Measurements from ENCODE around the gene PML.

Gene PML

DNA sequence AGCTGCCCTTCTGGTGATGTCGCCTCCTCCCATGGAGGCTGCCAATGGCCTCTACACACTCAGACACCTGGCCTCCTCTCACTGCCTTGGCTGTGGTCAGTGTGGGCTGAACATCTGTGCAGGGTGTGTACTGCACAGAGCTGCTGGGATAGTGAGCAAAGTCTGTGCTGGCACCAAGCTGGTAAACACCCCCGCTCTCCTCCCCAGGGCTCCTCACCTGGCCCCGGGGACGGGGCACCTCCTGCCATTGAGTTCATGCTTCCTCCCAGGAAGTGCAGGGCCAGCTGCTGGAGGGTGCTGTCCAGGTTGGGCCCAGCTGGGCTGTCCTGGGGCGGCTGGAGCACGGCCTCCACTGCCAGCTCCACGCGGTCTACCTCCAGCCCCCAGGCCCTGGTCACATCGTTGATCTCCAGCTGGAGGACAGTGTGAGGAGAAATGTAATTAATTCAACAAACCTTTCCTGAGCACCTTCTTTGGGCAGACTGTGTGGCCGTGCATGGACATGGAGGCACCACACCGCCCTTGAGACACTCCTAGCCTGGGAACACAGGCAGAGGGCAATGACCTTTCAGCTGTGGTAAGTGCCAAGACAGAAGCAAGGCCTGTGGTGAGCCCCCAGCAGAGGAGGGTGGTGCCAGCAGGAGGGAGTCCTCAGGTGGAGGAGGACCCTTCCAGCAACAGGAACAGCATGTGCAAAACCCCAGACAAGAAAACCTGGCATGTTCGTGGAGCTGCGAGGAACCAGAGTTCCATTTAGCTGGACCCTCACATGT is 9.2 kb upstream of the PML start:
- DNase-seq (ENCODE audit: low read depth): no peak

DNA sequence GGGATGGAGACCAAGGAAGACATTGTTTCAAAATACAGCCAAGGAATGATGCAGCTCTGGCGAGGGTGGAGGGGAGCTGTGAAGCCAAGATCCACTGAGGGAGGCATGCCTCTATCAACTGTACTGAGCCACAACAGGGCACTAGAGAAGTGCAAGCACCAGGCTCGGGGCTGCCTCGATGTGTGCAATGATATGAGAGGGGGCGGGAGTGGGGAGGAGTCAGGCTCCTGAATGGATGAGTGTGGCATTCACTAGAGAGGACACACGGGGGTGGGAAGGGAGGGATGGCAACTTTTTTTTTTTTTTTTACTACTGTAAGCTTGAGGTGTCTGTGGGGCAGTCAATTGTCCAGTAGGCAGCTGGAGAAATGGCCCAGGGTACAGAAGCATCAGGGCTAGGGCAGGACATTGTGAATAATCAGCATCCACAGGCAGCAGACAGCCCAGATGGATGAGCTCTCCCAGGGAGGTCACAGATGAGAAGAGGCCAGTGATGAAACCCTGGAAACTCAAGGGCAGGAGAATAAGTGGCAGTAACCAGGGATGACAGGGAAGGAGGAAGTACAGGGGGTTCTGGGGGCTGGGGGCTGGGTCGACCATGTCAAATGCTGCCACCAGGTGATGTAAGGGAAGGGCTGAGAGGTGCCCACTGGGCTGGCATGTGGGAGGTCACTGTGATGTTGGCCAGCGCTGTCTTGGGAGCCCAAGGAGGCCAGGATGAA is 8.3 kb upstream of the PML start:
- DNase-seq (ENCODE audit: low read depth): no peak

DNA sequence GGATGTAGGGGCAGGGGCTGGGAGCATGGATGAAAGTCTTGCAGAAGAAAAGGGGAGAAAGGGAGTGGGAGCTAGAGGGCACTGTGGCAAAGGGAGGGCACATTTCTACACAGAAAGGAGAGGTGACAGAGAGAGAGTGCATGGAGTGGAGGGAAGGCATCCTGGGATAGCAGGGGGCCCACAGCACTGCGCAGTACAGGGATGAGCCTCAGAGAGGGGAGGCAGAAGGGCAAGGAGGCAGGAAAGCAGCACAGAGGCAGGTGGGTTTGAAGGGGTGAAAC is 7.8 kb upstream of the PML start:
- DNase-seq (ENCODE audit: low read depth): no peak

DNA sequence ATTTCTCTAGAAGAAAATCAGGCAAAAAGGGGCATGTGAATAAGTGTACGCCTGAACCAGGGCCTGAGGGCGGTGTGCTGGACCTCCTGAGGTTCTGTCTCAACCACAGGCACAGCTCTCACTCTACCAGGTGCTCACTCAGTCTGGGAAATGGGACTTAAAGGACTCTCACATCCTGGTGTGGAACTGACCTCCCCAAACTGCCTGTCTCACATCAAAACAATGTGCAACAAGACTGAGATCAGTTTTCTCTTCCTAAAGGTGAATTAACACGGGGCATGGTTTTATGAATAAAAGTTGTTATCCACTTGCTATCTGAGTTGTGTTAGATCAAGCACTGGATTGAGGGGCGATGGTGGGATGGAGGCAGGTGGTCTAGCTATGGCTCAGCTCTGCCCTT is 7.3 kb upstream of the PML start:
- no peak for DNase-seq (ENCODE audit: low read depth)

DNA sequence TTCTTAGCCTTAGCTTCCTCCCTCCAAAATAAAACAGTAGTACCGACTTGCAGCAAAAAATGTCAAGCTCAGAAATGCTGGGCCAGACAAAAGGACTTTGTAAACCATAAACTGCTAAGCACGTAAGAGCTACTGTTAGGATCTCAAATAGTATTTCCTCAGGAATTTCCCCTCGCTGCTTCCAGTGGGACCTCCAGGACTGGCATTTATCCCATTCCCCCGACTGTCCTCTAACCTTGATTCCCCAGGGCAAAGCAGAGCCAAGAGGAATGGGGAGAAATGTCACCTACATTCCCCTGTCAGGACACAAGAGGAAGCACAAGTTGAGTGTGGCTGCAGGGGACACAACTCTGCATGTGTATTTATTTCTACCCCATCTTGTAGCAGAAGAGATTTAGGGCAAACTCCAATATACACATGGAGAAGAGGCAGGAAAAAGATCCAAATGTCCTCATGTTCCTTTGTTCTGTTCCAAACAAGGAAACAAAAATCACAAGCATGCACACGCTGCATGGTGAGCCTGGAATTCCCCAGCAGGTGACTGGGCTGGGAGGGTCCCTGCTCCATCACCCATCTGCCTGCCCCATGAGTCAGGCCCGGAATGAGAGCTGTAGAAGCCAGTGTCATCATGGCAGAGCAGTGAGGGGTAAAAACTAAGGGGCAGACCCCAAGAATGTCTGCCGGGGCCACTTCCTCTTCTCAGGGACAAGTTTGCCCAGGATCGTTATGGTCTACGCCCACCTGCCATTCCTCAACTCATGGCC is 6.7 kb upstream of the PML start:
- no peak for DNase-seq (ENCODE audit: low read depth)

DNA sequence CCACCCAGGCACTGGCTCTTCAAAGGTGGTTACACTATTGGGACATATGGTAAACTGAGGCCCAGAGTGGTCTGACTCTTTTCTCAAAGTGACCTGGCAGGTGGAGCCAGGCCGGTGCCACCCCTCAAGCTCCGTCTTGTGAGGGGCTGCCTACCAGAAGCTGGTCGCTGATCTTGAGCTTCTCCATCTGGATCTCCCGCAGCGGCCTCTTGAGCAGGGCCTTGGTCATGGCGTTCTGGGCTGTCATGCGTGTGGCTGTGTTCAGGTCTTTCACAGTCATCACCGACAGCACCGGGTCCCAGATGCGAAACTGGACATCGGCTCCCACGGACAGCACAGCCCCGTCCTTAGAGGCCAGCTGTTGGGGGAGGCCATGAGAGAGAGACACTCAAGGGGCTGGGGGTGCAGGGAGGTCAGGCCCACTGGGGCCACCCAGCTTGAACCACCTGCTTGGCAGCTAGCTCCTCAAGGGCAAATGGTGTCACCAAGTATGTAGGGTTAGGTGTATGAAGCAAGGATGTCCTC is 6.0 kb upstream of the PML start:
- no peak for DNase-seq (ENCODE audit: low read depth)

DNA sequence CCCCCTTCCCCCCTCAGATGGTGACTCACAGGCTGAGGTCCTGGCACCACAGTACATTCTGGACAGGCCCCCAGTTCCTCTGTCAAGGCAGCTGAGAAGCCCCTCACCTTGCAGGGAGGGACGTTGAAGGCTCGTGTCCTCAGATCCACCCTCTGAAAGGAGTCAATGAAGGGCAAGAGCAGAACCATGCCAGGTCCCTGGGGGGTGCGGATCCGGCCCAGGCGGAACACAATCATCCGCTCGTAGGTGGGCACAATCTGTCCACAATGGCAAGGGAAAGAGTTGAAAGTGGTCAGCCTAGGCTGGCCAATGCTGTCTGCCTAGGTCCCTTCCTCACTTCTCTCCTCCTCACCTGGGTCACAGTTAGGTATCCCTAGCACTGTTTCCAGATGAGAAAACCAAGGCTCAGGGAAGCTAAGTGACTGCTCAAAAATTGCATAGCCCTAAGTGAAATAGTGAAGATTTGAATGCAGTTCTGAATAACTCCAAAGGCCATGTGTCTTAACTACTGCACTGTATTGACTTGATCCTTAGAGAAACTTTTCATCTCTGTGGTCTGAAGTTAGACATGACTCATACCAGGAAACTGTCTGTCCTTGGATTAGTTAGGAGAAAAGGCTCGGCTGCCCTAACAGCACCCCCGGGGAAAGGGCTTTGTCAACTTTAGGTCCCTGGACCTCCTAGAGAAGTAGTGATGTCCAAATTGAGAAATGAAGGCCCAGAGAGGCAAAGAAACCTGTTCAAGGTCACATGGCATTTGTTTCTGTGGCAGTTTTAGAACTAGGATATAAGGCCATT is 5.3 kb upstream of the PML start:
- DNase-seq (ENCODE audit: low read depth): peak; percentile 52

DNA sequence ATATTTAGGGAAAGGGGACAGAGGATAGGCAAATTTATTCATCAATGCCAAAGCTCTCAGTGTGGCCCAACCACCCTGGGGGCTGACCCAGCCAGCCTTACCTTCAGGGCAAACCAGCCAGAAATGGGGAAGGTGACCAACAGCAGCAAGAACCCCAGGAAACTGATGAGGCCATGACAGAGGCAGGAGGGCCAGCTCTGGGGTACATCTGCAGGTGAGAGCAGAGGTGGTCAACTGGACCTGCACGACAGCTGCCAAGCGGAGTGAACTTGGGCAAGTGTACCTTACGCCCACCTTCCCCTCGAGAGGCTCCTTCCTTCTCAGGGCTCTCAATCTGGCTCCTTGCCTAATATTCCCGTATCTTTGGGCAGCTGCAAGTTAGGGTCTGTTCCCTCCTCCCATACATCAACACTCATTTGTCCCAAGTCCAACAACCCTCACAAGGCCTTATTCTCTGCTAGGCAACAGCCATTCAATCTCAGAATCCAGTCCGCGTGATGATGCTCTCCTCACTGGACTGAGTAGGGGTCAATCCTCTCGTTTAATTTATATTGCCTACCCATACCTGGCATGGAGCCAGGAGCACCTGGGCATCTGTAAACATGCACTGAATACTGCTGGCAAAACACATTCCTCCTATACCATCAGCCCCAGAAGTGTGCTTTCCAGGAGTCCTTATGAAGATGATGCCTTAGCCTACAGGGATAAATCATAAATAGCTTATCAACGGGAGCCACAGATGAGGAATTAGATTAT is 4.1 kb upstream of the PML start:
- DNase-seq (ENCODE audit: low read depth): no peak

DNA sequence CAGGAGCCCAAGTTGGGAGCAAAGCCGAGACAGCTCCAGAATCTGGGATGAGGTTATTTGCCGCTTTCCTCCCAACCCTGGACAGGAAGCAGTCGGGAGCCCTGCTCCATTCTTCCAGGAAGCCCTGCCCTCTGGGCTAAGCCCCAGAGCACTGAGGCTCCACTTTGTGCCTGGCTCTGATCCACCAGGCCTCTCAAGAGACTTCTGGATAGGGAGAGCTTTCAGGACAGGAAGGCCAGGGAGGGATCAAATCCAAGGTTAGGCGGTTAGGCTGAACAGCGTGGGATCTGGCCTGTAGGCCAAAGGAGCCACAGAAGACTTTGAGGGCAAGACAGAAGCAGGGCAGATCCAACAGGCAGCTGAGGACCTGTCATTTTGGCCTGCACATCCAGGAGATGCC is 3.3 kb upstream of the PML start:
- DNase-seq (ENCODE audit: low read depth): peak; percentile 55

DNA sequence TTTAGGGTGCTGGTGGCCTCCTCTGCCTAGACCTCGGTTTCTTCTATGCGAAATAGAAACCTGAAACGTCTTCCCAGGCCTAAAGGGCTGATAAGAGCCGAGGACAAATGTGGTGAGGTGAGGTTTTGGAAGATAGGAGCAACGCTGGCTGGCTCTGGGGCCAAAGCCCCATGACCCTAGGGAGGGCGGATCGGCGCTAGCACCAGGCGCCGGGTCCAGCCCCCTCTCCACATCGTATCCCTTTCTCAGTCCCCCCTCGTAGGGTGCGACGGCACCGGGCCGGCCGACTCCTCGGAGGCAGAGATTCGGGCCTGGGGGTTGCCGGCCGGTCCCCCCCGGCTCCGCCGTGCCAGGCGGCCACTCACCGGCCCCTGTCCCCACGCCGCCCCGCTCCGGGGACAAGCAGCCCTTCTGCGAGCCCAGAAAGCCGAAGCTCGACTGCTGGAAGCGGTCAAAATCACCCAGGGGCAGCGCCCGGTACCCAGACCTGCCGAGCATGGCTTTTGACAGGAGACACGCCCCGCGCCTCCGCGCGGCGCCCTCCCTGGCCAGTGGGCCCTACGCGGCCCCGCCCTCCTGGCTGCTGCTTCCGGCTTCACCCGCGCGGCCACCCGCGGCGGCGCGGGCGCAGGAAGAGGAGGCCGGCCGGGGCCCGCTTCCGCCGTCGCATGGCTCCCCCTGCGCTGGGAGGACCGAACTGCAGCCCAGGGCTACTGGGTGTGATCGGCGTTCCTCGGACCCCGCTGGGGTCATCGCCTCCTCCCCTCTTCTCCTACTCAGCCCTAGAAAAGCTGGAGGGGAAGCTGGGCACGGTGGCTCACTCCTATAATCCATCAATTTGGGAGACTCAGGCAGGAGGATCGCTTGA is 2.6 kb upstream of the PML start, which contains the start of gene STOML1:
Gene STOML1, minus strand, starts transcription at position 570 of the 868 bp plus-strand sequence. Its CDS starts 72 bp downstream, at position 498.
- DNase-seq (ENCODE audit: low read depth): peak; percentile 85

DNA sequence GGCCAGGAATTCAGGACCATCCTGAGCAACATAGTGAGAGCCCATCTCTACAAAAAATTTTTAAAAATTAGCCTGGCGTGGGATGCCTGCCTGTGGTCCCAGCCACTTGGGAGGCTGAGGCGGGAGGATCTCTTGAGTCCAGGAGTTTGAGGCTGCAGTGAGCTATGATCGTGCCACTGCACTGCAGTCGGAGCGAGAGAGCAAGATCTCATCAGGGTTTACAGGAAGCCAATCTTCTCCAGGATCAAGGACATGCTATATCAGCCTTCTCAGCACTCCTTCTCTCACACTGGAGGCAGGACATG is 2.0 kb upstream of the PML start:
- no peak for DNase-seq (ENCODE audit: low read depth)

DNA sequence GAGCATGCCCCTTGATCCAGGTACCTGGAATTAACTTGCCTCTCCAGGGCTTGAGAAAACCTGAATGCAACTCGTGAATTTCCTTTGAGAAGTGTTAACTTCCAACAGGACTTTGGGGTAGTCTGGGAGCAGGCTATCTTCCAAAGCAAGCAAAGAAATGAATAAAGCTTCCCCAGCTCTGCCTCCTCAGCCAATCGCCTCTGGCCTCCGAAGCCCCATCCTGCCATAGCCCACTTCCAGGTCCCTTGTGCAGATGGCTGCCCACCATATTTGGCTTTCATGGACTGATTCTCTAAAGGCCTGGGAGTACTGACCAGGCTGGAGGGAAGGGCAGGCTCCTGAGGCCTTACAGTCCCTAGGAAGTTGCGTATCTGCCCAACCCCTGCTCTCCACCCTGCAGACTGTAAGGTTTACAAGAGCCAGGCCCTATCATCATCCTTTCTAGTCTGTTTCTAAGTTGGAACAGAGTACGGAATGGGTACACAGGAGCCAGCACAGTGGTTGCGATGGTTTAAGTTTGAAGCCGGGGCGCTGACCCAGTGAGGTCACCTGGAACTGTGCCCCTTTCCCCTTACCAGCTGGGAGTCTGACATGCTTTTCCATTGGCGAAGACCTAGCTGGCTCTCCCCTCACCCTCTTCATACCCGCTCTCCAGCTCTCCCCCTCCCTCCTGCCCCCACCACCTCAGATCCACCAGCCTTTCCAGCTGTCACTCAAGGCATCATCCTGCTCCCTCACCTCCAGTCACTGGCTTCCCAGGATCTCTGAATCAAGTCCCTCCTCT is 1.1 kb upstream of the PML start:
- no peak for DNase-seq (ENCODE audit: low read depth)

DNA sequence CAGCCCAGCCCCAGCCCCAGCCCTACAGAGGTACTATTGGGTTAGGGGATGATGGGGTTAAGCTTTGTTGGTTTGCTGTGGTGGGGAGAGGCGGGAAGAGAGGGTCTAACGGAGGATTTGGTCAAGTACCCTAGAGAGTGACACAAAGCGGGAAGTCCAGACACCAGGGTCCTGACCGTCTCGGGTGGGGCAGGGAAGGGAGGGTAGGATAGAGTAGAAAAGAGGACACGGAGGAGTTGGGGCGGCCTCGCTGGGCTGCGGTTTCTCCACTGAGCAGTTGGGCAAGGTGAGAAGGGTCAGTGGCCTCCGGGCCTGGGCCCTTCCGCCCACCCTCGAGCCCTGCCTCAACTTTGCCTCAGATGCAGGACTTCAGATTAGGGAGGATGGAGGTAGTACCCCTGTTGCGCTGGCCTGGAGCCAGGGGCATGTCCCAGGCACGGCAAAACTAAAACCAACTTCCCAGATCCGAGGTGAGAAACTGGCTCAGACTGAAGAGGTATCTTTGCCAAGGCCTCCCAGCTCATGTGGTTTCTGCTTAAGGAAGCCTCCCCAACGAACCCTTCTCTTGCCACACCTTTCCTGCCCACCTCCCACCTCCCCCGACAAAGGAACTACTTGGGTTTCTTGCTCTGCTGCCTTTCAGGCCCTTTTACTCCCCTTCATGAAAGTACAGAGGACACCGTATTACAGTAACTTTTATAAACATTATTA is 551 bp downstream of the PML start:
- no peak for DNase-seq (ENCODE audit: low read depth)

DNA sequence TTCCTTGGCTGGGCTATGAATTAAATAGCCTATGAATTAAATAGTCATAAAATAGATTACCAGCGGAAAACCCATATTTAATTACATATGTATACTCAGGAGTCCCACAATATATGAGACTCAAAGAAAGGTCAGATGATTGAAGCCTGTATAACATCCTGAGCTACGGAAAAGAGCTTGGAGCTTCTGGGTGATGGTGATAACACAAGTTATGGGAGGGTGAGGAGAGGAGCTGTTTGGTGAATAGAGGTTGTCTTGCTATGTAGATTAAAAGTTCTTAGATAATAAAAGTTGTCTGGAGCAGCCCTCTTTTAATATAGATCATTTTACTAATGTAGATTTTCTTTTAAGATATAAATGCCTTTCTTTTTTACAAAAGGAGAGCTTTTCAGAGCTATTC is 1.8 kb downstream of the PML start:
- no peak for DNase-seq (ENCODE audit: low read depth)

DNA sequence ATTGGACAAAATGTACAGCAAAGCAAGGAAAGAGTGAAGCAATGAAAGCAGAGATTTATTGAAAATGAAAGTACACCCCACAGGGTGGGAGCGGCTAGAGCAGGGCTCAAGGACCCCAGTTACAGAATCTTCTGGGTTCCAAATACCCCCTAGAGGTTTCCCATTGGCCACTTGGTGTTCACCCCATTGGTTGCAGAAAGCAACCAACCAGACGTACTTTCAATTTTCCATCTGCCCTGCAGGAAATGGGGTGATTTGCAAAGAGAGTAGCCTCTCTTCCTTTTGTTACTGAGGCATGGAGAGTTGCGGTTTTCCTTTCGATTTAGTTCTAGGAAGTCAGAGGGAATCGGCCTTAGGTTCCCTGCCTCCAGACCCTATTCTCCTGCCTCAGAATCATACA is 2.4 kb downstream of the PML start:
- peak; percentile 51 for DNase-seq (ENCODE audit: low read depth)

DNA sequence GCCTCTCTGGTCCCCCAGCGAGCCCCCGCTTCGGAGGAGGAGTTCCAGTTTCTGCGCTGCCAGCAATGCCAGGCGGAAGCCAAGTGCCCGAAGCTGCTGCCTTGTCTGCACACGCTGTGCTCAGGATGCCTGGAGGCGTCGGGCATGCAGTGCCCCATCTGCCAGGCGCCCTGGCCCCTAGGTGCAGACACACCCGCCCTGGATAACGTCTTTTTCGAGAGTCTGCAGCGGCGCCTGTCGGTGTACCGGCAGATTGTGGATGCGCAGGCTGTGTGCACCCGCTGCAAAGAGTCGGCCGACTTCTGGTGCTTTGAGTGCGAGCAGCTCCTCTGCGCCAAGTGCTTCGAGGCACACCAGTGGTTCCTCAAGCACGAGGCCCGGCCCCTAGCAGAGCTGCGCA is 3.5 kb downstream of the PML start:
- DNase-seq (ENCODE audit: low read depth): no peak

DNA sequence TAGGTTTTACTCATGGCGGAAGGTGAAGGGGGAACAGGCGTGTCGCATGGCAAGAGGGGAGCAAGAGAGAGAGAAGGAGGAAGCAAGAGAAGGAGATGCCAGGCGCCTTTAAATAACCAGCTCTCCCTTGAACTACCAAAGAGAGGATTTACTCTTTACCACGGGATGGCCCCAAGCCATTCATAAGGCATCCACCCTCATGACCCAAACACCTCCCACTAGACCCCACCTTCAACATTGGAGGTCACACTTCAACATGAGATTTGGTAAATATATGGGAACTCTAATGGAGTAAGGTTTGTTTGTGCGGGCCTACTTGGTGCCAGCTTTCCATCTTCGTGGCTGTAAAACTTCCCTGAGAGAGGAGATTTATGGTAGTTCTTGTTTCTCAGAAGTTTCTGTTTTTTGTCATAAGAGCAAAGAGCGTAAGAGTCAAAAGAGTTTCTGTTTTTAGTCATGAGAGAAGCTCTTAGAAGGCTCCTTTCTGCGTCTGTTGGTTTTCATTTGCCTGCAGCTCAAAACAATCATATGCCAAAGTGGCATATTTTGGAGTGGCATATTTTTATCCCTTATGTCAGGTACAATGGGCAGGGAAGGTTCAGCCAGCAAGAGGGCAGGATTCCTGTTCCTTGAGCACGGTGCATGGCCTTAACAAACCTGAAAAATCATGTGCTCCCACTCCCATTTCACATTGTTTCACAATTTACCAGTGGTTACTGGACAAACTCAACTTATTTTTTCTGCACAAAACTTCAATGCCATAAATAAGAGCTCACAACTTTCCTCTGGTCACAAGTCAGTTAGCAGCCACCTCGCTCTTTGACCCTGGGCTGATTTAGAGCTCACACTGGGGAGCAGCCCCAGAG is 12.5 kb downstream of the PML start:
- no peak for DNase-seq (ENCODE audit: low read depth)

DNA sequence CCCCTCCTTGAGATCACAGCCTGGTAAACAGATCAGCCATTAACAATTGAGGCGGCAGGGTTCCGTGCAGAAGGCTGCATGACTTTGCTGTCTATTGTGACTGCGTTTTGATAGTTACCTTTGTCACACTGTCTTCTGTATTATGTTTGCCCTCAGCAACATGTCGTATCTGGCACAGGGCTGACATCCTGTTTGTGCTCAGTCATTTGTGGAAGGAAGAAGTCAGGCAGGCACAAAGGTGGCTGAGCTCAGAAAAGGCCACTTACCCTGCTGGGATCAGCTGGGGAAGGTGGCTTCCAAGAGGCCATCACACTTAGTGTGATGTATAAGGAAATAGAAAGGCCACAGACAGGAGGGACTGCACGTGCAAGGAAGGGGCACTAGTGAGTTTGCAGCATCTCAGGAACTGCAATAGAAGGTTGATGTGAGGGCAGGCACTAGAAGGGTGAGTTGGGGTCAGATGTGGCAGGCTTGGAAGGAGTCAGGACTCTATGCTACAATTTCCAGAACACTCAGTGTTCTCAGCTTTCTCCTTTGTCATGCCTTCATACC is 13.4 kb downstream of the PML start:
- no peak for DNase-seq (ENCODE audit: low read depth)
